Stimulated activated CD4-positive, alpha-beta T cell treated with anti-CD3 and anti-CD28 coated beads, Interleukin-12 subunit alpha, Interleukin-12 subunit beta, amount 100 ng/mL, for 4 hours (primary cell): Measurements from ENCODE around the gene DNAH12.
"Not testable (repeated sequence)": the region's sequence is repeated elsewhere in the genome, so short reads cannot be mapped to it uniquely, and the experiment has no call there.

Source experiments
- DNase-seq: peaks from one replicate; pipeline ENCODE4 v3.0.0-alpha.2; 2020

Gene DNAH12

DNA sequence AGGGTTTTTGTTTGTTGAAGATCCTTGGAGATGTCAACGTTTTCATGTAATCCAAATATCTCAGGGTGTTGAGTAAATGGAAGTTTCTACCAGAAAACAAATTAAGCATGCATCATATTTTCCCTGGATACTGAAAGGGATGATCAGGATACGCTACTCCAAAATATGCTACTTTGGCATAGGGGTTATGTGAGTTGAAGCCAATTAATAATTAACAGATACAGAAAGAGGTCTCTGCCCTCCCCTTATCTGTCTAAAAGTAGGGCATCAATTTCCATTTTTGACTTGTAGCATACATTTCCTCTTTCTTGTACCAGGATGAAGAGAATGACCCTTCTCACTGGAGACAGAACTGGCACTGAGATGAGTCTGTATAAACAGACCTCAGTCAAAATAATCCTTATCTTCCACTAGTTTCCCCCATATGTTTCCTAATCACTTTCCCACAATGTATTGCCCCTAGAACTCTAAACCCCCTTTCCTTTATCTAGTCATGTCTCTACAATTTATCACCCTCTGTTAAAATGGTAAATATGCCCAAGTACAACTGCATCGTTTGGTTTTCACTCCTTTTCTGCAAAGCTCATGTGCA is 234.3 kb downstream of the DNAH12 start:
- DNase-seq, result no peak

DNA sequence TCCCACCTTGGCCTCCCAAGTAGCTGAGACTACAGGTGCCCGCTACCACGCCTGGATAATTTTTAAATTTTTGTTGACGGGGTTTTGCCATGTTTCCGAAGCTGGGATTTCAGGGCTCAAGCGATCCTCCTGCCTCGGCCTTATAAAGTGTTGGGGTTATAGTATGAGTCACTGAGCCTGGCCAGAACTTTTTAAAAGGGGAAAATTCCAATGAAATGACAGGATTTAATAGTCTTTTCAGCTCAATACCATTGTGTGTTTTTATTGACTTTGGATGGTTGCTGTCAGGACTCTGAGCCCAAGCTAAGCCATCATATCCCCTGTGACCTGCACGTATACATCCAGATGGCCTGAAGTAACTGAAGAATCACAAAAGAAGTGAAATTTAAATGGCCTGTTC is 240.6 kb downstream of the DNAH12 start:
- not testable (repeated sequence) for DNase-seq

DNA sequence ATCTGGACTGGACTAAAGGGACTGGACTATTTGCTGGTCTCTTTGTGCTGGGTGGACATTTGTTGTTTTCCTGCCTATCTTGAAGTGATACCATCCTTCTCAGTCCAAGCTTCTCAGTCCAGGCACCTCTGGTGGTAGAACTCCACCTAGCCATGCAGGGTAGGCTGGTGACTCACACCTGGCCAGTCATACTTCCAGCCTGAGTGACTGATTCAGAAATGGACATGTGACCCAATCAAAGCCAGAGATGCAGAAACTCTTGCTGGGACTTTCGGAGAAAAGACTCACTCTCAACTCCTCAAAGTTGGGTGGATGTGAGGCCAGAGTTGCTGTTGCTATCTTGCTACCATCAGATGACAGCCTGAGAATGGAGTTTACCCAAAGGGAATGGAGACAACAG is 246.1 kb downstream of the DNAH12 start:
- DNase-seq, result no peak

DNA sequence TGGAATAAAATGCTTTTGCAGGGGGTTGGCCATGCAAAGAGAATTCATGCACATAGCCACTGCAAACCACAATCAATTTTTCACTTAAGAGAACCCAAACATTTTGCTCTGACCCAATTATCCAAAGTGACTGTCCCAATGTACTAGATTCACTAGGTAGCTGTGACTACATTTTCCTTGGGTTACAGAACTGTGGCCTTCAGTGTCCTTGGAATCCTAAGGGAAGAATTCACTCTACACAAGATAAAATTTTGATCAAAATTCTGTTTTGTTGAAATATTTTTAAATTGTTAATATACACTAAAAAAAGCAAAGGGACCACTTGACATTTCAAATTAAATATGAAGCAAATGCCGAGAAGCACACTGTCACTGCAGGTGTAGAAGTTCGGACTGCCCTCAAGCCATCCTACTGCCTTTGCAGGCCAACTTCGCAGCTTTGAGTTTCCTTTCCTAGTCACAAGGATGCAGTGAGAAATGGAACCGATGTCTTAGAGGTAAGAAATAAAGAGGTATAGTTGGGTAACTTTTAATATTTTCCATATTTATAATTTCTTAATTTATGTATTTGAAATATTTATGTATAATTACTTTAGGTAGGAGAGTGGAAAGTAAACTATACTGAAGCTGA is 251.1 kb downstream of the DNAH12 start:
- no peak for DNase-seq

DNA sequence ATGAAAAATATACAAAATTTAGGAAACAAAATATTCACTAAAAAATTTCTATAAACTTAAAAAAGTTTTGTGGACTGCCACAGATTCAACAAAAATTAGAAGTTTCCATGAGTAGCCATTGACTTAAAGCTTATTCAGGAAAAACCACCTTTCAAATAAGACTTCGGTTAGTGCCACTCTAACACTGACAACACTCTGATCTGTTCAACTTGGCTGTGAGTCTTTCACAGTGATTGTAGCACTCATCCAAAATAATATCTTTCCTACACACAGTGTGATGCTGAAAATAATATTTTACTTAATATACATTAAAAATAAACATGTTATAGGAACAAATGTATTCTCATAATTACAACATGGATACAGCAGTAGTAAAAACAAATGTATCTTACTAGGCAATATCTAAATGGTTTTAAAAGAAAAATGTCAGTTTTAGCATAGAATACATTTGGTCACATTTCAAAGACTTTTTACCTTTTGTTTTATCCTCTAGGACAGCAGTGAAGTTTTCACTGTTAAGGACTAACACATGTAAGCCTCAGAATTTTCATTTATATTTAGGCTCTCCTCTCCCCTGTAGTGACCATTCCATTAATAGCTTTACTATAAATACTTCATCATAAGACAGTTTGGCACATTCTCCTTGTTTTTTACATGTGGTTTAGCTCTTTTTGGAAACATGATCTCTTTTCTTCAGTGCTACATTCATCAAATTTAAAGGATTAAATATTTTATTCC is 251.8 kb downstream of the DNAH12 start, which contains the start of gene ASB14:
TSS of gene ASB14 (minus strand) at position 527 of the 738 bp plus-strand sequence. CDS start 652 bp downstream, outside the sequence.
- DNase-seq, result no peak

DNA sequence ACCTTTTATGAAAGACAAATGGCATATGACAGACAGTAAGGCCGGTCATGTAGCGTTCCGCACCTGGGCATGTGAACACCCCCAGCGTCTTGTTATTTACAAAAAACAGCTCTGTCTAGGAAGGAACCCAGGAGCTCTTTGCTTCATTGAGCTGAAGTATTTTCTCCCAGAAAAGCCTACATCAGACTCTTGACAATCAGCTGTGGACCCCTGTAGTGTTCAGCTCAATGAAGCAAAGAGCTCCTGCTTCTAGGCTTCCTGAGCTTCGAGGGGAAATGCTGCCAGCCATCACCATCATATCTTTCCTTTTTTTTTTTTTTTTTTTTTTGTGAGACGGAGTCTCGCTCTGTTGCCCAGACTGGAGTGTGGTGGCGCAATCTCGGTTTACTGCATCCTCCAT is 255.7 kb downstream of the DNAH12 start:
- no peak for DNase-seq

- no peak for DNase-seq
These were observed 256.9 kb downstream of the DNAH12 start for GRCh38 chr3:57287205-57287604.

- no peak for DNase-seq
These were observed 260.8 kb downstream of the DNAH12 start for GRCh38 chr3:57283334-57283733.

DNA sequence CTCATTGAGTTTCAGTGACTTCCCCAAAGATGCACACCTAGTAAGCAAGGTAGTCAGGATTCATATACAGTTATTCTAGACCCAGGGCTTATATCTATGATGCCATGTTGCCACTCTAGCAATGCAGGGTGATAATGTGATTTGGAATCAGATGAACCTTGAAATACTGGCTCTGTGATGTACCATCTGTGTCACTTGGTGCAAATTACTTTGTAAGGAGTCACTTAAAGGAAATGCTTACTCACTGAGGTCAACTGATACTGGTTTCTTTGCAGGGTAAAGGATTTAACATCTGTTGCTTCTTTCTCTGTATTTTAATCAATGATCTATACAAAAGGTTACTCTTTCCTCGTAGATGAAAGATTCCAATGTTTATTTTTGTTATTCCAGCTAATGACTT is 262.4 kb downstream of the DNAH12 start:
- DNase-seq, result no peak

DNA sequence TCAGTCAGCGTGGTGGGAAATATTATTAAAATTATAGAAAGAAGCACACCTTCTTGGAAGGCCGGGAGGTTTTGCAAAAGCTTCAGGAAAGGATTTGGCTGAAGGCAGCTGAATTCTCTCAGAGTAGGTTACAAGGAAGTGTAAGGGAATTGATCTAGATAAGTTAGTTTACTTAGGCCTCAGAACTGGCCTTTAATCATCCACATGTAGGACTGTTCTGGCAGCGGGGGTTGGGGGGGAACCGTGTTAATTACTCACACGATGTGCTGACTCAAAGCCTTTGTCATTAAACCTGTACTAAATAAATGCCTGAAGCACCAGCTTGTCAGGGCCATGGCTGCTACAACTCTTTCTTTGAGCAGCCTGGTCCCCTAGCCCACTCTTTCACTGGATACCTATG is 264.5 kb downstream of the DNAH12 start:
- no peak for DNase-seq

DNA sequence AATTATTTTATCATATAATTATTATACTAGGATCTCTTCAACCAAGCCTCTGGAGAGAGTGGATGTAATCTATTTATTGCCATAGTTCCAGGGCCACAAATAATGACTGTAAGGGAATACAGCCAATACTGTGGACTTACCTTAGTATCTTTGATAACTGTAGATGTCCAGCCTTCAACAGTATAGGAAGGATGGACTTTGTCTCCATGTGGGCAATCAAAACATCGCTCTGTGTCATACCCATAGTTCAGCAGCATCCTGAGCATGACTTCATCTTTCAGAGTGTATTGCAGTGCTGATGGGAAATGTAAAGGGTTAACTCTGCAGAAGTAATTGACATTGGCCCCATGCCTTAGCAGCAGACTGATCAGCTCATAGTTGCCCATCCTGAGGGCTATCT is 265.9 kb downstream of the DNAH12 start:
- DNase-seq, result no peak

DNA sequence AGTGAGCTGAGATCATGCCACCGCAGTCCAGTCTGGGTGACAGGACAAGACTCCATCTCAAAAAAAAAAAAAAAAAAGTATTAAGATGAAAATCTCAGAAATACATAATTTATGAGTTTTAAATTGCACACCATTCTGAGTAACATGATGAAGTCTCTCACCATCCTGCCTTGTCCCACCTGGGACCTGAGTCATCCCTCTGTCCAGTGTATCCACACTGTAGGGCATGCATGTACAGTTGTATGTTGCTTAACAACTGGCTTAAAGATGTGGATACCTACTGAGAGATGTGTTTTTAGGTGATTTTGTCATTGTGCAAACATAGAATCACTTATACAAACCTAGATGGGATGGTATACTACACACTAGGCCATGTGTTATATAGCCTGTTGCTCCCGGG is 268.8 kb downstream of the DNAH12 start:
- no peak for DNase-seq

DNA sequence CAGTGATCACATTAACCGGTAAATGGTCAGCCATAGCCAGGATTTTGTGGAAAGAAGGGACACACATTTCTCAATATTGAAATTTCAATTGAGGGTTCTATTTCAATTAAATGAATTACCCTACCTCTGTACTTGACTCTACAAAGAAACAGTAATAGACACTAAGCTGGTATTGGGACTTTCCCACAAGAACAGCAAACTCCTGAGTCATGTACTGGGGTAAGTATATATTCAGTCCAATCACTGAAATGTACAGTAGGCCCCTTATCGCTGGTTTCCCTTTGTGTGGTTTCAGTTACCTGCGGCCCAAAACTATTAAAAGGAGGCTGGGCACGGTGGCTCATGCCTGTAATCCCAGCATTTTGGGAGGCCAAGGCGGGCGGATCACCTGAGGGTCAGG is 269.3 kb downstream of the DNAH12 start:
- no peak for DNase-seq

GRCh38 chr3:57268416-57268815 is 275.7 kb downstream of the DNAH12 start:
- no peak for DNase-seq

- no peak for DNase-seq
These were observed 282.2 kb downstream of the DNAH12 start for GRCh38 chr3:57261929-57262328.

GRCh38 chr3:57261119-57261518 is 283.0 kb downstream of the DNAH12 start:
- no peak for DNase-seq

- no peak for DNase-seq
These were observed 286.5 kb downstream of the DNAH12 start for GRCh38 chr3:57257678-57258077.

GRCh38 chr3:57256844-57257243 is 287.3 kb downstream of the DNAH12 start:
- no peak for DNase-seq

- no peak for DNase-seq
These were observed 291.7 kb downstream of the DNAH12 start for GRCh38 chr3:57252404-57252803.

DNA sequence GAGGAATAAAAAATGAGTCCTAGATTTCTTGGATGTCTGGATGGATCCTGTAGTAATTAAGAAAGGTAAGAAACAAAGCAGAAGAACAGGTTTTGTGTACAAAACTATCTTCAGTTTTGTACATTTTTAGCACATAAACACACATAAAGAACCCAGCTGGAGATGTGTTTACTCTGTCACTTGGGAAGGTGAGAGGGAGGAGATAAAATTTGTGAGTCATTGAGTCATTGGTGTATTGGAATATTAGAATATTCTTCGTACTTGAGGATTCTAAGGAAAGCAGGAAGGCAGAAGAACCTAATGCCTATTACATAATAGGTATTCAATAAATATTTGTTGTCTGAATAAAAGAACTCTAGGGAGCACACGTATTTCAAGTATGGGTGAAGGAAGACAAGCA is 299.2 kb downstream of the DNAH12 start:
- DNase-seq, result no peak
